GM21360 (cell line): ENCODE measurements around the gene CCDC188.

Source experiments
- ATAC-seq: cut with Tn5 transposase; IDR thresholded peaks from one replicate; pipeline ENCODE4 v1.9.1; 2021; ENCODE audit warnings: mild to moderate bottlenecking, moderate library complexity; ENCODE audit not compliant: unreplicated experiment

CCDC188 gene

DNA sequence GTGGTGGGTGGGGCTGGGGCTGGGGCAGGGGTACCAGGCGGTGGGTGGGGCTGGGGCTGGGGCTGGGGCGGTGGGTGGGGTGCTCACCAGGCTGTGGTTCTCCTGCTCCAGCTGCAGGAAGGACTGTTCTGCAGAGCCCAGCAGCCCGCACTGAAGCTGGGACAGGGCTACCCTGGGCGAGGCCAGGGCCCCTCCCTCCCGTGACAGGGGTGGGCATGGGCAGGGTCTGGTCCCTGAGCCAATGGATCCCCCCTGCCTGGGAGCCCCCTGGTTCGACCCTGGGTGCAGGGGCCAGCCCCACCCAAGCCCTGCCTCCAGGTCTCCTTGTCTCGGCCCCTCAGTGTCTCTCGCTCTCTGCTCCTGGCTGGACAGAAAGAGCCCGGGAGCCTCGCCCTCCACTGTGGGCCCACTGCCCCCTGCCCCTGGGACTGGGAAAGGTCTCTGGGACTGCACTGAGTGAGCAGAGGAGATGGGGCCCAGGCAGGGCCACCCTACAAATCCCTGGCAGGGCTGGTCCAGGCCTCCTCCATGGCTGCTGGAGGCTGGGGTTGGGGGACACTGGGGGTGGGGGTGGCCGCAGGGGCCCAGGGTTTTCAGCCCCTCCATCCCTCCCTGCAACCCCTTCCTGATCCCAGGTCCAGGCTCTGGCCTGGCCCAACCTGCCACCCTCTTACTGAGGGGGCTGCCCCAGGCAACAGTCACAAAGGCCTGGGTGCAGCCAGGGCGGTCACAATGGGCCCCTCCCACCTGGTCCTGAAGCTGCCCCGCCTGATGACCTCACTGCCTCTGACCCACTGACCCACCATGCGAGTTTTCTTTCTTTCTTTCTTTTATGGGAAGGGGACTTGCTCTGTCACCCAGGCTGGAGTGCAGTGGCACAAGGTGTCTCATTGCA, at the start of gene CCDC188:
Gene CCDC188 (minus strand): TSS at position 675 of the 895 bp plus-strand sequence. CDS start 69 bp downstream, at position 606.
- no peak for ATAC-seq

DNA sequence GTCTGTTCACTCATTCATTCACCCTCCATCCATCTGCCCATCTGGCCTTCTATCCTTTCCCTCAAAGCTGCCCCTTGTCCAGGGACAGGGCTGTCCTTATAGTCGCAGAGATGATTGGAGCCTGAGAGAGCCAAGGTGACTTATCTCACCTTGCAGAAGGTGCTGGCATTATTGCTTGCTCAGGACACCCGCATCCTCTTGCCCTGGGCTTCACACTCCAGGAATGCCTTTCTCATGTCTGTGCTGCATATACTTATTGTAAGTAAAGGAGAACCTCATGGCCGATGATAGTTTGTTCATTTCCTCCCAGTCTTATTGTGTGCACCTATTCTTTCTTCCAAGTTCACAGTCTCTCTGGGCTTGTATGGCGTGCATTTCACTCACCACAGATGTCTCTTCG, 49.1 kb upstream of the CCDC188 start:
- no peak for ATAC-seq

DNA sequence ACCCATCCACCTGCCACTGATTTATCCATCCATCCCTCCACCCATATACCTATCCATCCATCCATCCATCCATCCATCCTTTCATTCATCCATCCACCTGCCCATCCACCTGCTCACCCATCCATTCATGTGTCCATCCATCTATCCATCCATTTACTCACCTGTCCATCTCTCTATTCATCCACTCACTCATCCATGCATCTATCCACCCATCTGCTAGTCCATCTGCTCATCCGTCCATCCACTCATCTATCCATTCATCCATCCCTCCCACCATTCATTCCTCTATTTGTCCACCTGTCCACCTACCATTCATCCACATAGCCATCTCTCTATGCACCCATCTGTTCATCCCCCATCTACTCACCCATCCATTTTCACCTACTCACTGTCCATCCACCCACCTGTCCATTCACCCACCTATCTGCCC, 48.6 kb upstream of the CCDC188 start:
- ATAC-seq, result no peak

DNA sequence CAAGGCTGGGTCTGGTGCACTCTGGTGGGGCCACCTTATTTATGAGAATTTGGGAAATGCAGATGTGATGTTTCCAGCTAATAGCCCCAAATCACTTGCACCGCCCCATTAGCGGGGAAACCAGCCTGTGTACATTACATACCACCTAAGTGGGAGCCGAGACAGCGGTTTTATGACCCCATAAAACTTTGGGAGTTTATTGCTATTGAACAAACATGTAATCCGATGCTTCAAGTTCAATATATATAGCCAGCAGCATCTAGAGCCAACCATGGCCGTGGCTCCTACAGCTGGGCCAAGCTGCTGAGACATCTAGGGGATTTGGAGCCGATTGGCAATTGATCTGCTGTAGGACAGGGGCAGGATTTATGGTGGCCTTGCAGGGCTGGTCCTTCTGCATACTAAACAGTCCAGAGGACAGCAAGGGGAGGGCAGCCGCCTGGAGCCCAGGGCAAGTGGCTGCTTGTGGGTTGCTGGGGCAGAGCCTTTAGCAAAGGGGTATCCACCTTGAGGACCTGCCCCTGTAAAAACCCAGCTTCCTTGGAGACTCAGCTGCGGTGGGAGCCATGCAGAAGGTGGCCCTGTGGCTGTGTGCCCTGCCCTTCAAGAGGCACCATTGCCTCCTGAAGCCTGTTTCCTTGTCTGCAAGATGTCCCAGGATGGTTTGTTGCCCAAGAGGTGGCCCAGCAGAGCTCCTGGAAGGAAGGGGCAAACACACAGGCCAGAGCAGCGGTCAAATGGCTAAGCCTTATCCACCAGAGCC, 47.9 kb upstream of the CCDC188 start:
- ATAC-seq, result no peak

- ATAC-seq, result no peak
Measured at GRCh38 chr22:20197407-20198030, 46.7 kb upstream of the CCDC188 start.

GRCh38 chr22:20196094-20196842, 45.4 kb upstream of the CCDC188 start:
- ATAC-seq, result no peak

- ATAC-seq, result no peak
Measured at GRCh38 chr22:20194681-20195593, 44.1 kb upstream of the CCDC188 start.

GRCh38 chr22:20193761-20194494, 43.1 kb upstream of the CCDC188 start:
- no peak for ATAC-seq

DNA sequence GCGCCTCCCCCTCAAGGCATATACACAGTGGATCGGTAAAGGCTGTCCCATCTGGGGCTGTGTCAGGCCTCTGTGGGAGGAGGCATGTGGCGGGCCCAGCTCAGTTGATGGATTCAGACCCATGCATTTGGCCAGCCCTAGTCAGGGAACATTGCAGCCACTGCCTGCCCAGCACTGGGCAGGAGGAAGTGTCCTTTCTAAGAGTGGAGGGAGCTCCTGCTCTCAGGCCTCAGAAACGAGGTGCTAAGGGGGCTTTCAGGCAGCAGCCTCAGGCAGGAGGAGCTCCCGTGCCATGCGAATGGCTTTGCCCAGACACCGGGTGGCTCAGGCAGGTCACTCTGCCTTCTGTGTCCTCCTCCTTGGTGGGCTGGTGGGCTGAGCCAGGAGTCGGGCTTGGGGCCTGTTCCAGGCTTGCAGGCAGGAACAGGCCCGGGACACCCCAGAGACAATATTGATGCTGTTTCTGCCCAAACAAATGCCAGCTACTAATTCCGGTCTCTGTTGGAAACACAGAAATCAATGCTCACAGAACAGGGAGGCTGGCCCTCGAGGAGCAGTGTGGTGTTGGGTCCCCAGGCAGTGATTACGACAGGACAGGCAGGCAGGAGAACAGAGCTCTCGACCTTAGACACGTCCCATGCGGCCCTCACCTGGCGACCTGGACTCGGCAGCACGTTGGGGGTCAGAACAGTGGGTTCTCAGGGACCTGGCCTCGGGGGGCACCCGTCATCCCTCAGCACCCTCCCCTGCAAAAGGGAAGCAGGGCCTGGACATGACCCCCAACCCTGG, 42.3 kb upstream of the CCDC188 start:
- ATAC-seq, result no peak

- ATAC-seq, result no peak
Measured at GRCh38 chr22:20192293-20192971, 41.6 kb upstream of the CCDC188 start.

DNA sequence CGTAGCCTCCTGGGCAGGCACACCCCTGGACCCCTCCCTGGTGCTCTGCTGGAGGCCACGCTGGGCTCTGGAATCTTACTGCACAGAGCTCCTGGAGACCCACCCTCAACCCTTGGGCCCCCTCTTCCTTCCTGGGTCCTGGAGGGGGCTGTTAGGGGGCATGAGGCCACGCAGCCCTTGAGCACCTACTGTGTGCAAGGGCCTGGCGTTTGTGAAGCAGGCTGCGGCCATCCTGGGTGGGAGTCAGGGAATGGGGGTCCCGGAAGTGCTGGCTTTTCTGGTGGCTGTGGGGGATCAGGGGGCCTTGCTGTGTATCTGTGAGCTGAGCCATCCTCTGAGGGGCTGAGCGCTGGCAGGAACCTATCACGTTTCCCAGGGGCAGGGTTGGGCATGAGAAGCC, 40.9 kb upstream of the CCDC188 start:
- ATAC-seq, result no peak

DNA sequence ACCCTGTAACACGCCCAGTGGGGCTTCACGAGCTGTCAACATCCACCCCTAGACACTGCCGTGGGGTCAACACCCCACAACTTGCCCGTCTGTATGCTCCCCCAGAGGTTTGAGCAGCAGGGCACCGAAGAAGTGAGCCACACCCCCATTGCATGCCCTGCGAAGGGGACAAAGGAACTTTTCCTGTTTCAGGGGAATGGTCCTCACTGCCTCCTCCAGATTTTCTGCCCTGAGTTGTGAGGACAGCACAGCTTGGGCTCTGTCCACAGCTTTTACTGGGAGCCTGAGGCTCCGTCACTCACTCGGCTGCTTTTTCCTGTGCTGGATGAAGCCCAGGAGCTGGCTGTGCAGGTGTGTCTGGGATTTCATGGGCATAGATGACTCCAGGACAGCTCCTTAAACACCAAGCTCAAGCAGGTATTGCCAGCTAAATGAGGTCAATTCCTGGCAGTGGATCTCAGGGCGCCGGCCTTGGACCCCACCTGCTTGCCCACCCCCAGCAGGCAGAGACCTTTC, 40.2 kb upstream of the CCDC188 start:
- no peak for ATAC-seq

DNA sequence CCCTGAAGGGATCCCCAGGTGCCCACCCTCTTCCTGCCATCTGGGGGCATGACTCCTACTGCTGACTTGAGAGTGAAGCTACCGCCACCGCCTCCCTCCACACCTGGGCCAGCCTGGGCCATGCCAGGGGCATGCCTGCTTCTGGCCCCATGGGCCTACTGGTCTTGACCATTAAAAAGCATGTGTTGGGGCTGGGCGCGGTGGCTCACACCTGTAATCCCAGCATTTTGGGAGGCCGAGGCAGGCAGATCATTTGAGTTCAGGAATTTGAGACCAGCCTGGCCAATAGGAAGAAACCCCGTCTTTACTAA, 37.7 kb upstream of the CCDC188 start:
- no peak for ATAC-seq

- no peak for ATAC-seq
Measured at GRCh38 chr22:20187777-20188566, 37.1 kb upstream of the CCDC188 start.

GRCh38 chr22:20186871-20187546, 36.2 kb upstream of the CCDC188 start:
- ATAC-seq, result no peak

GRCh38 chr22:20186183-20186870, 35.5 kb upstream of the CCDC188 start:
- ATAC-seq, result no peak
